ENCODE results near the gene SRPK2.

DNA sequence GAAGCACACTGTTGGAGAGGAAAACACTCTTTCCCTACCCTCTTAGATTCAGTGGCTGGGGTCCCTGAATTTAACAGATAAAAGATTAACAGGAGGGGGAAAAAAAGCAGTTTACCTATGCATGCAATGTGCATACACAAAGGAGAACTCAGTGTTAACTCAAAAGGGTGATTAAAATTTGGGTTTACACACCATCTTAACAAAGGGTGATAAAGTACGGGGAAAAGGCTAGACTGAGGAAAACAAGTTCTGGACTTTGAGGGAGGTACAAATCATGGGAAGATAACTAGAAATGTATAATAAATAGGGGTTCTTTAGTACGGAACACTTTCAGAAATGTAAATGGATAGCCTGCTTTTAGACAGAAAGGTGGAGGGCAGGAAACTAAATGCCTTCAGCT is 83.1 kb downstream of the SRPK2 start:
- TF ChIP-seq, protein P1, sequence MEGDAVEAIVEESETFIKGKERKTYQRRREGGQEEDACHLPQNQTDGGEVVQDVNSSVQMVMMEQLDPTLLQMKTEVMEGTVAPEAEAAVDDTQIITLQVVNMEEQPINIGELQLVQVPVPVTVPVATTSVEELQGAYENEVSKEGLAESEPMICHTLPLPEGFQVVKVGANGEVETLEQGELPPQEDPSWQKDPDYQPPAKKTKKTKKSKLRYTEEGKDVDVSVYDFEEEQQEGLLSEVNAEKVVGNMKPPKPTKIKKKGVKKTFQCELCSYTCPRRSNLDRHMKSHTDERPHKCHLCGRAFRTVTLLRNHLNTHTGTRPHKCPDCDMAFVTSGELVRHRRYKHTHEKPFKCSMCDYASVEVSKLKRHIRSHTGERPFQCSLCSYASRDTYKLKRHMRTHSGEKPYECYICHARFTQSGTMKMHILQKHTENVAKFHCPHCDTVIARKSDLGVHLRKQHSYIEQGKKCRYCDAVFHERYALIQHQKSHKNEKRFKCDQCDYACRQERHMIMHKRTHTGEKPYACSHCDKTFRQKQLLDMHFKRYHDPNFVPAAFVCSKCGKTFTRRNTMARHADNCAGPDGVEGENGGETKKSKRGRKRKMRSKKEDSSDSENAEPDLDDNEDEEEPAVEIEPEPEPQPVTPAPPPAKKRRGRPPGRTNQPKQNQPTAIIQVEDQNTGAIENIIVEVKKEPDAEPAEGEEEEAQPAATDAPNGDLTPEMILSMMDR (IDR thresholded peaks at IDR 0.05), result no peak
- no peak for TF ChIP-seq POLR2A (IDR thresholded peaks at IDR 0.05)
